Small intestine (tissue), 7 donors: Measurements from ENCODE around the gene TREML2. TPM values are rescaled to one million over a fixed set of nuclear protein-coding genes. Genes with fewer than 3 reads are reported as not detected.
"Not testable (repeated sequence)": the region's sequence is repeated elsewhere in the genome, so short reads cannot be mapped to it uniquely, and the experiment has no call there.

Experiments
- DNase-seq, 2 donors: peaks; one replicate each; pipeline versions ENCODE4 v3.0.0 to v3.0.0-alpha.2; 2013
- FAIRE-seq: peaks from 2 replicates; lab custom pipeline; 2012; peaks lifted over from hg19 to GRCh38; lab: Jason Lieb, UNC
- H3K27ac ChIP-seq, 3 donors: one replicate each; pipeline ENCODE4 v1.5.1; 2013; ENCODE audit warnings: low read length in 2 of 3, mild to moderate bottlenecking in 2 of 3, control low read depth in 1 of 3, inconsistent platforms in 1 of 3, low read depth in 1 of 3, moderate library complexity in 1 of 3
- H3K27me3 ChIP-seq, 3 donors: one replicate each; pipeline ENCODE4 v1.6.1; 2013; ENCODE audit warnings: low read length in 3 of 3, inconsistent platforms in 1 of 3; ENCODE audit not compliant: control insufficient read depth in 3 of 3, insufficient read depth in 3 of 3
- H3K36me3 ChIP-seq, 3 donors: one replicate each; pipeline ENCODE4 v1.6.1; 2013; ENCODE audit warnings: low read length in 3 of 3, inconsistent platforms in 1 of 3, low read depth in 1 of 3, mild to moderate bottlenecking in 1 of 3, moderate library complexity in 1 of 3; ENCODE audit not compliant: control insufficient read depth in 3 of 3, insufficient read depth in 2 of 3
- H3K4me1 ChIP-seq, 3 donors: one replicate each; pipeline ENCODE4 v1.6.1; 2013; ENCODE audit warnings: low read length in 2 of 3, inconsistent platforms in 1 of 3, low read depth in 1 of 3, mild to moderate bottlenecking in 1 of 3, moderate library complexity in 1 of 3; ENCODE audit not compliant: control insufficient read depth in 3 of 3, insufficient read depth in 2 of 3
- H3K4me3 ChIP-seq, 3 donors: one replicate each; pipeline ENCODE4 v1.5.1; 2013; ENCODE audit warnings: low read length in 3 of 3, control low read depth in 1 of 3, inconsistent platforms in 1 of 3, low read depth in 1 of 3, mild to moderate bottlenecking in 1 of 3, moderate library complexity in 1 of 3
- H3K9me3 ChIP-seq, 2 donors: one replicate each; pipeline ENCODE4 v1.6.1; 2013; ENCODE audit warnings: low read depth in 1 of 2, low read length in 1 of 2; ENCODE audit not compliant: control insufficient read depth in 2 of 2, insufficient read depth in 1 of 2
- WGBS, 3 donors: extraction: QIAGEN DNeasy Blood & Tissue Kit; methylation state at CpG; one replicate each; pipeline ENCODE4 v1.1.7; 2013; 5-methylcytosine and 5-hydroxymethylcytosine counted together
- polyA plus RNA-seq, 4 donors: library from polyadenylated mRNA; stranded (reverse) in 3 of 4; unstranded in 1 of 4; fragments of 200-250 nt in 3 of 4; fragments of 120-200 nt in 1 of 4; gene quantifications; one replicate each; pipeline versions ENCODE4 v1.2.1 to v1.2.3, GENCODE V29; 2013
- donor health status: healthy with polysubstance abuse.
- donor health status: control.
- donor health status: control.
- donor health status: Bipolar disorder and iron deficiency.
- donor health status: healthy.

Gene TREML2
- polyA plus RNA-seq, 4 donors, result 0.10 to 0.27 (median 0.13) TPM; not detected in 1

DNA sequence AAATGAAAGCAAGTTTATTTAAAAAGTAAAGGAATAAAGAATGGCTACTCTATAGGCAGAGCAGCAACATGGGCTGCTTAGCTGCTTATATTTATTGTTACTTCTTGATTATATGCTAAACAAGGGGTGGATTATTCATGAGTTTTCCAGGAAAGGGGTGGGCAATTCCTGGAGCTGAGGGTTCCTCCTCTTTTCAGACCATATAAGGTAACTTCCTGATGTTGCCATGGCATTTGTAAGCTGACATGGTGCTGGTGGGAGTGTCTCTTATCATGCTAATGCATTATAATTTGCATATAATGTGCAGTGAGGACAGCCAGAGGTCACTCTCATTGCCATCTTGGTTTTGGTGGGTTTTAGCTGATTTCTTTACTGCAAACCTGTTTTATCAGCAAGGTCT lies 11.9 kb downstream of the TREML2 start:
- H3K36me3 ChIP-seq, H3K4me1 ChIP-seq, H3K4me3 ChIP-seq, H3K27ac ChIP-seq, FAIRE-seq, DNase-seq, H3K9me3 ChIP-seq: not testable (repeated sequence)
- peaks cover 0 to 18% (median 0%) of the 10 kb centered on the region in 3 donors for H3K27me3 ChIP-seq

DNA sequence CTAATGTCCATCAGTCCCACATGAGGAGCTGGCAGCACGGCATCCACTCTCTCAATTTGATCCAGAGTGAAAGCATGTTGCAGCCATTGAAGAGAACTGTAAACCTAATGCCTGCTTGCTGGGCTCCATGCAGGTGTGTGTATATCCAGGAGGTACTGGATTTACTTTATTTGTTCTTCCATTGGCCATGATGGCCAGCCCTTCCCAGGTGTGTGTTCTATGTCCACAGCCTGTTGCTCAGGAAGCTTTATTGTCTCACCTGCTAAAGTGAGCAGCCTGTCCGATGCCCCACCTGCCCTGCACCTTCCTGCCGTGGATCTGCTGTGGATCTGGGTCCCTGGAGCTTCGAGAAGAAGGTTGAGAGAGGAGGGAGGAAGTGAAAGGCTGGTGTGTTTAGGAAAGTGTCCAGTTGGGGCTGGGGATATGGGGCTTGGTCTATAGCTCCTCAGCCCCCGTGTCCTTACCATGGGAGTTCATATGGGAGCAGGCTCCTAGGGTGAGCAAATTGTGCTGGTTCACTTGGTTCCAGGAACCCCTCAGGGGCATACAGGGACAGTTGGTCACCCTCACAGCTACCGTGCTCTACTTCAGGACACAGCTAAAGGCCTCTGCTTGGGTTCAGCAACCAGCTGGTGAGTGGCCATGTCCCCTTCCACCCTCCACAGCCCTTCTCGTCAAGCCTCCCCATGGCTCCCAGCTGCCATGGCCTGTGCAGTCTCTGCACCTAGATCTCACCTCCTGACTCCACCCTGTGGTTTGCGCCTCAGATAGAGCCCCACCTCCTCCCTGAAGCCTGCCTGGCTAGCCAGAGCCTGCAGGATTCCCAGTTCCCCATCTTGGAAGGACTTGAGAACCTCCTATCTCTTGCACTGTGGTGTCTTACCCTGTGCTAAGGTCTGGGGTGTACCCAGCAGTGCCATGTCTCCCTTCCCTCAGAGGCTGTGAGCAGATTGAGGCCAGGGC lies 12.7 kb downstream of the TREML2 start:
- Histone ChIP-seq H3K4me3 (no peak overlapping the region), H3K27me3 (peaks cover 0 to 18% (median 0%) of the 10 kb centered on the region in 3 donors), H3K27ac (no peak overlapping the region), H3K9me3 (peaks cover 0 to 9% of the 10 kb centered on the region in 2 donors), H3K4me1 (no peaks in the 10 kb centered on the region), H3K36me3 (no peaks in the 10 kb centered on the region)
- no peak for DNase-seq
- no peak for FAIRE-seq
- WGBS, 3 donors, result 76 to 80% (median 77%) methylated on average over 8 of the region's 8 CpGs

DNA sequence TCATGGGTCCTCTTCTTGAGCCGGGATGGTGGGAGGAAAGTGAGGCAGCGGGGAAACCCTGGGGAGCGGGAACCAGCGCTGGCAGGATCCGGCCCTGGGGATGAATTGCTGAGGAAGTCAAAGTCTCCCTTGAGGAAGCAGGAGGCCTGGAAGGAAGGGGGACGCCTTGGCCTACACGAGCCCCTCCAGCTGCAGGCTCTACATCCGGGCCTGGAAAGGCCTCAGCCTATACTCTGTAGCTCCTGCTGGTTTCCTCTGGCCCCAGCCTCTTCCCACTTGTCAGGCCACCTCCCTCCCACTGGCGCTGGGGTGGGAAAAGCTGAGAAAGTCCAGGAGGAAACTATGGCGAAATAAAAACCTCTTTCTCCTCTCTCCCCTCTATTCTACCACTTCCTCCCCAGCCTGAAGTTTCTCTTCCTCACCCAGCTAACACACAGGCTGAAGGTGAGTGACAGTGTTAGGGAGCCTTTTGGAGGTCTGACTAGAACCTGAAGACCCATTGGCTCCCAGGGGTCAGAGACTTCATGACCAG lies 14.9 kb downstream of the TREML2 start:
- Histone ChIP-seq H3K9me3 (peaks cover 0 to 9% of the 10 kb centered on the region in 2 donors), H3K4me1 (no peaks in the 10 kb centered on the region), H3K4me3 (no peak overlapping the region), H3K27ac (no peak overlapping the region), H3K27me3 (peaks cover 0 to 6% (median 0%) of the 10 kb centered on the region in 3 donors), H3K36me3 (no peaks in the 10 kb centered on the region)
- FAIRE-seq (no peak), DNase-seq (no peak)
- WGBS, 3 donors, result 59 to 81% (median 77%) methylated on average over 10 of the region's 10 CpGs

DNA sequence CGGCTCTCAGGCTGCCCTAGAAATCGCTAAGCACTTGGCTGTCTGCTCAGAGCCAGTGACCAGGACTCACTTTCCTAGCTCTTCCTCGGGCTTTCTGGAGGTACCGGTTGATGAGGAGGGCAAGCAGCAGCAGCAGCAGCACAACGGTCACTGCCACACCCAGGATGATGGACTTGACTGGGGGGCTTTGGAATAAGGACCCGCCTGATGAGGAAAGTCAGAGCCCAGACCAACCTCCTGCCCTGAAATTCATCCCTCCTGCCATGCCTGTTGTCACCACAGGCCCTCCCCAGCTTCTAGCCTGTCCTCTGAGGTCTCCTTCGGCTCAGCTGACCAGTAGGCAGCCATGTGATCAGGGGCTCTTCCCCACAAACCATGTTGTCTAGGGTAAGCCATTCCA lies 16.2 kb downstream of the TREML2 start:
- WGBS, 3 donors, result 66 to 84% (median 74%) methylated on average over 7 of the region's 7 CpGs
- H3K27ac ChIP-seq, result no peak overlapping the region
- FAIRE-seq, result no peak

DNA sequence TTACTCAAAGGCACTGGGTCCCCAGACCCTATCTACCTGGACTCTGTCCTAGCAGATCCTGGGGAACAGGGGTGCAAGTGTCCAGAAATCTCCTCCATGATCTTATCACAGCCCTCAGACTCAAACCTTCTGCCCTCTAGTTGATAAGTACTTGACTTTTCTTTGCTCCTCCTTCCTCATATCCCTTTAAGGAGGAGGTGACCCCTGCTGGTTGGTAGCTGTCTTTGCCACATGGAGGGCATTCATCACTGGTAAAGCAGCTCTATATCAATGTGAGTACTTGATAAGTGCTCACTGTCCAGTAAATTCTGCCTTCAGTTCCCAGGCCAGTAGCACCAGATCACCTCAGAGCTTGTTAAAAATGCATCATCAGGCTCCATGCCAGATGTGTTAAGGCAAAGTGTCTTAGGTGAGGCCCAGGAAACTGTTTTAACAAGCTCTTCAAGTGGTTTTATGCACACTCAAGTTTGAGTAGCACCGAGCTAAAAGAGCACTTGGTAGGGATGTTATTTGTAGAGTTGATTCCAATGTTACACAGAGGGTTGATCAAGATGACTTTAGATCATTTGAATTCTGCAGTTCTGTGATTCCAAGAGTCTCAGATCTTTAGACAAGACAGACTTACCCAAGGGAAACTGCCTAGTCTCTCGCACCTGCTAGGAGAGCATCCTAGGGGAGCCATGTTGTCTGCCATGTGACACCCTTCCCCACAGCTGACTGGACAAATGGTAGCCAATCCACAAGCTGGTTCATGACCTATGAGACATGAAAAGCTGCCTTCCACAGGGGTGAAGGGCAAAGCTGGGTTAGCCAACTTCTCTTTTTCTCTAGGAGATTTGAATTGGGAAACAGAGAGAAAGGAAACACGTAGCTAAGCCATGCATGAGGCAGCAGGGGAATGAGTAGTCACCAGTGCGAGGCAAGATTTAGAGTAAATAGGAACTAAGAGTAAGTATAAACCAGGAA lies 18.6 kb downstream of the TREML2 start:
- H3K36me3 ChIP-seq, result no peaks in the 10 kb centered on the region
- no peak for FAIRE-seq
- DNase-seq, result peak; percentile 69 to 70
- H3K4me3 ChIP-seq, result no peak overlapping the region
- H3K4me1 ChIP-seq, result no peaks in the 10 kb centered on the region
- H3K27me3 ChIP-seq, result peaks cover 0 to 3% (median 0%) of the 10 kb centered on the region in 3 donors
- H3K27ac ChIP-seq, result no peak overlapping the region
- H3K9me3 ChIP-seq, result no peaks in the 10 kb centered on the region
- WGBS, 3 donors, result 59 to 75% (median 74%) methylated on average over 4 of the region's 4 CpGs

More for the DNA sequence above, 16.2 kb downstream of the TREML2 start:
- Histone ChIP-seq H3K36me3 (no peaks in the 10 kb centered on the region), H3K4me3 (no peak overlapping the region), H3K9me3 (peaks cover 0 to 5% of the 10 kb centered on the region in 2 donors), H3K4me1 (no peaks in the 10 kb centered on the region), H3K27me3 (peaks cover 0 to 6% (median 0%) of the 10 kb centered on the region in 3 donors)
- DNase-seq, result no peak

DNA sequence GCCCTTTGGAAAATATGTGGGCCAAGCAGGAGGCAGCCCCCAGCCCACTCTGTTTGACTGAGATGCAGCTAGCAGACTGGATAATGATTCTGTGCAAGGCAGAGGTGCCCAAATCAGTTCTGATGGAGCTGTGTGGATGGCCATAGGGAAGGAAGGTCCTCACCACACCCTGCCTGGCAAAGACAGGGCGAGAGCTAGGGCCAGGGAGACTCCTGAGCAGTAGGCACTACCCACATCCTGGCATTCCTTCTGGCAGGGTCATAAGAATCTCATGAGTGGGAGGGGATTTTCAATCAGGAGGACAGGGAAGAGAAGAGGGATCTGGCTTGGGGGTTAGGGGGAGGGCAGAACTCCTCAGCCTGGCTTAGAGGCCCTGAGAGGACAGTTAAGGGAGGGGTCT lies 19.4 kb downstream of the TREML2 start:
- Histone ChIP-seq H3K9me3 (no peaks in the 10 kb centered on the region), H3K27me3 (peaks cover 0 to 9% (median 0%) of the 10 kb centered on the region in 3 donors), H3K4me3 (no peak overlapping the region), H3K36me3 (no peaks in the 10 kb centered on the region), H3K4me1 (no peaks in the 10 kb centered on the region), H3K27ac (no peak overlapping the region)
- DNase-seq (no peak), FAIRE-seq (no peak)
- 16 to 51% (median 33%) methylated on average over 1 of the region's 1 CpG for WGBS, 3 donors

DNA sequence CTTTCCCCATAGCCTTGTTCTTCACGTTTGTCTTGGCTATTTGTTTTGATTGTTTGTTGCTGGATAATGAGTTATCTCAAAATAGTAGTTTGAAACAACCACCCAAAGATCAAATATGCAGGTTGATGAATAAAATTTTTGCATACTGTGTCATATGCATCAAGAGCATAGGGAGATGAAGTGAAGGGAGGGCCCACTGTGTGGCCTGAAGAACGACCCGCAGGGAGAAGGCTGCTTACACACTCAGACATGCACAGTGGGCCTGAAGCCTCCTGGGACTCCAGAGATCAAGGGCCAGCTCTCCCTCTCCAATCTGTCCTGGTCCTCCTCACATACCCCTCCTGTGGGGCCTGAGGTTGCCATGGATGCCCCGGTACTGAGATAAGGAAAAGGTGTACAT lies 21.8 kb downstream of the TREML2 start:
- FAIRE-seq, result no peak
- Histone ChIP-seq H3K27ac (no peak overlapping the region), H3K4me3 (no peak overlapping the region), H3K27me3 (peaks cover 0 to 12% (median 0%) of the 10 kb centered on the region in 3 donors), H3K4me1 (no peaks in the 10 kb centered on the region), H3K9me3 (no peaks in the 10 kb centered on the region), H3K36me3 (no peaks in the 10 kb centered on the region)
- WGBS, 3 donors, result 61 to 76% (median 63%) methylated on average over 4 of the region's 4 CpGs
- no peak for DNase-seq

DNA sequence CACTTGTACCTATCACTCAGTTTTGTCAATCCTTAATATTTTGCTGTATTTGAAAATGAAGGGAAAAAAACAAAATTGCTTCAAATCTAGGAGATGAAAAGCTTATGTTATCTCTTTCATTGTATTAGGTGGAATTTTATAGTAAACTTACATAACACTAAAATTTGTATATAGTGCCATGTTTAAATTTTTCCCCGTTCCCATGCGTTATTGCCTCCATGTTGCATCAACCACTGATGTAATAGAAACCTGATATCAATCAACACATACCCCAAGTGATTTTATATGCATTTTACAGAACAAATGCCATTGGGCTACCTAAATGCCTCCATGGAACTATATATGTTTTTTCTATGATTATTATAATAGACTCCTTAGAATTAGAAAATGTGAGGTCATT lies 23.3 kb downstream of the TREML2 start:
- no peaks in the 10 kb centered on the region for H3K4me1 ChIP-seq
- WGBS, 3 donors, result 91 to 99% (median 94%) methylated on average over 2 of the region's 2 CpGs
- no peak for FAIRE-seq
- H3K4me3 ChIP-seq, result no peak overlapping the region
- no peaks in the 10 kb centered on the region for H3K9me3 ChIP-seq
- H3K27ac ChIP-seq, result no peak overlapping the region
- H3K36me3 ChIP-seq, result no peaks in the 10 kb centered on the region
- peaks cover 0 to 14% (median 0%) of the 10 kb centered on the region in 3 donors for H3K27me3 ChIP-seq
- no peak for DNase-seq
